ENCODE data around the gene PPM1H.
"Not testable (repeated sequence)": the region's sequence is repeated elsewhere in the genome, so short reads cannot be mapped to it uniquely, and the experiment has no call there.

PPM1H gene

GRCh38 chr12:62943779-62944395, 8.9 kb upstream of the PPM1H start:
- no peak for DNase-seq

GRCh38 chr12:62942316-62942715, 7.4 kb upstream of the PPM1H start:
- DNase-seq = not testable (repeated sequence)

GRCh38 chr12:62934239-62934798, 631 bp downstream of the PPM1H start:
- DNase-seq = peak; percentile 34

GRCh38 chr12:62933602-62934238, 1.2 kb downstream of the PPM1H start:
- no peak for DNase-seq

- peak; percentile 87 for DNase-seq
These were observed 1.7 kb downstream of the PPM1H start for GRCh38 chr12:62933220-62933601.

- no peak for DNase-seq
These were observed 3.5 kb downstream of the PPM1H start for GRCh38 chr12:62931477-62931876.

- no peak for DNase-seq
These were observed 4.2 kb downstream of the PPM1H start for GRCh38 chr12:62930546-62931425.

- no peak for DNase-seq
These were observed 6.3 kb downstream of the PPM1H start for GRCh38 chr12:62928632-62929031.

GRCh38 chr12:62925680-62926079, 9.3 kb downstream of the PPM1H start:
- DNase-seq = no peak

GRCh38 chr12:62924084-62924483, 10.9 kb downstream of the PPM1H start:
- DNase-seq = no peak

- no peak for DNase-seq
These were observed 12.4 kb downstream of the PPM1H start for GRCh38 chr12:62922539-62922938.

- DNase-seq = peak; percentile 97
These were observed 15.1 kb downstream of the PPM1H start for GRCh38 chr12:62919838-62920237.

GRCh38 chr12:62917926-62918325, 17.0 kb downstream of the PPM1H start:
- no peak for DNase-seq

- DNase-seq = peak; percentile 77
These were observed 18.1 kb downstream of the PPM1H start for GRCh38 chr12:62916632-62917425.

GRCh38 chr12:62915204-62915529, 19.8 kb downstream of the PPM1H start:
- no peak for DNase-seq

- DNase-seq = no peak
These were observed 20.3 kb downstream of the PPM1H start for GRCh38 chr12:62914443-62915203.

- DNase-seq = no peak
These were observed 21.6 kb downstream of the PPM1H start for GRCh38 chr12:62913380-62913779.

- DNase-seq = no peak
These were observed 22.3 kb downstream of the PPM1H start for GRCh38 chr12:62912644-62913043.

- DNase-seq = no peak
These were observed 23.7 kb downstream of the PPM1H start for GRCh38 chr12:62911286-62911685.

GRCh38 chr12:62910549-62911169, 24.3 kb downstream of the PPM1H start:
- no peak for DNase-seq

GRCh38 chr12:62909340-62909739, 25.6 kb downstream of the PPM1H start:
- DNase-seq = no peak

GRCh38 chr12:62908674-62909073, 26.3 kb downstream of the PPM1H start:
- DNase-seq = no peak

All from COR-L47 (cell line).